Daoy (cell line): ENCODE measurements around the gene AMFR. TPM values are rescaled to one million over a fixed set of nuclear protein-coding genes. Genes with fewer than 3 reads are reported as not detected.

Experiments
- DNase-seq: peaks from one replicate; pipeline ENCODE4 v3.0.0-alpha.2; 2015; ENCODE audit warnings: low read depth
- total RNA-seq: library from RNA; depleted of rRNA; stranded (reverse); fragments of >200 nt; shearing (Covaris generic); gene quantifications from 2 replicates; pipeline ENCODE4 v1.2.3, GENCODE V29; 2014

Gene AMFR
- total RNA-seq, 1 experiment from 2014 or later, result 71.7 TPM

DNA sequence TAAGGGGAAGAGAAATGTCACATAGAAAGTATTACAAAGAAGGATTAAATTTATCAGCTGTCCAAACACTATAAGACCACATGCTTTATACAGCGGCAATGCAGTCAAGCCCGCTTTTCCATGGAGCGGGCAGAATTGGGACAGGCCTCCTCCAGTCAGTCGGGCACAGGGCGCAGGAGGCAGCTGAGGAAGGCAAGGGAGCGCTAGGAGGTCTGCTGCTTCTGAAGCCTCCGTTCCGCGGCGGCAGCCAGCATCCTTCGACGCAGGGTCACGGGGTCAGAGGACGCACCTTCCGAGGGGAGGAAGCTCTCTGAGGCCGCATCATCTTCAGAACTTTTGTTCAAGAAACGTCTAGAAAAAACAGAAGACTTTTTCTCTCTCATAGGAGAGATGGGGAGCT is 62.6 kb downstream of the AMFR start:
- no peak for DNase-seq

DNA sequence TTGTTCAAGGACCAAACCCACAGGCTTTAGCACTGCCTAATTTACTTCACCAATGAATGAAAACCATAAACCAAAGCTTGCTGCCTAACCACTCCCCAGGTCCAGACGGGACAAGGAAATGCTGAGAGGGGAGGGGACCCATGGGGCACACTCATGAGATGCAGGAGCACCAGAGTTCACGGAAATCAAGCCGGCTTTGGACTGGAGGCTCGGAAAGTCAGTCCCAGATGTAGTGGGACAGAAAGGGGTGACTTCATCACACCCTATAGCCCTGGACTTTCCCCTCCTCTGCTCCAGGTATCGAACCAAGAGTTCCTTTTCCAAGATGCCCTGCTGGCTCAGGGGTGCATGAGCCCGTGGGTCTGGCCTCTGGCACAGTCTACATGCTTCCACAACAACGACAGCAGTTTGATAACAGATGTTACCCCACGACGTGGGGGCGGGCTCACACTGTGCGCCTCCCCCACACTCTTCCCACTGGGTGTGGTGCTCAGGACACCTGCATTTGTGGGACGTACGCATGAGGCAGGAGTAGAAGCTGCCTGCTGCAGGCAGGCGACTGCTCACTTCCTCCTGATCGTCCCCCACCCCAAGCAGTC is 63.2 kb downstream of the AMFR start:
- no peak for DNase-seq

GRCh38 chr16:56360117-56361008 is 65.0 kb downstream of the AMFR start:
- no peak for DNase-seq

DNA sequence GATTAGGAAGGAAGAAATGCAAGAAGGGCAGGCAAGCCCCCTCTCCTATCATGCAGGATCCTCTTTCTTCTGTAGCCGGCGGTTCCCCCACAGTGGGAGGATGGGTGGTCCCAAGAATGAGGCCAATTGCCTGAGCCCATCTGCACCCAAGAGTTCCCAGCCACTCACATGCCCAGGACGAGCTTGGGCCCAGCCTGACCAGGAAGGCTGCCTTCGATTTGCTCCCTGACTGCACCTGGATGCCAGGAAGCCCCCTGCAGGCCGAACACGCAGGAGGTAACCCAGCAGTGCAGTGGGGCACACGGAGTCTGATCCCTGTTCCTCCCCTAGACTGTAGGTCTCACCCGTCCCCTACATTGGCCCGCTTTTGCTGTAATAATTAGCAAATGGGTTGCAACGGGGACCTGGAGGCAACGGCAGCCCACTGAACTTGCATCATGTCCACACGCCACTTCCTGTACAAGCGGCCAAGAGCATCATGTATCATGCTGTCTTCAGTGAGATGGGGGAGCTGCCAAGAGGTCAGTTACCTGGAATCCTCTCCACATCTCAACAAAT is 67.5 kb downstream of the AMFR start:
- no peak for DNase-seq

DNA sequence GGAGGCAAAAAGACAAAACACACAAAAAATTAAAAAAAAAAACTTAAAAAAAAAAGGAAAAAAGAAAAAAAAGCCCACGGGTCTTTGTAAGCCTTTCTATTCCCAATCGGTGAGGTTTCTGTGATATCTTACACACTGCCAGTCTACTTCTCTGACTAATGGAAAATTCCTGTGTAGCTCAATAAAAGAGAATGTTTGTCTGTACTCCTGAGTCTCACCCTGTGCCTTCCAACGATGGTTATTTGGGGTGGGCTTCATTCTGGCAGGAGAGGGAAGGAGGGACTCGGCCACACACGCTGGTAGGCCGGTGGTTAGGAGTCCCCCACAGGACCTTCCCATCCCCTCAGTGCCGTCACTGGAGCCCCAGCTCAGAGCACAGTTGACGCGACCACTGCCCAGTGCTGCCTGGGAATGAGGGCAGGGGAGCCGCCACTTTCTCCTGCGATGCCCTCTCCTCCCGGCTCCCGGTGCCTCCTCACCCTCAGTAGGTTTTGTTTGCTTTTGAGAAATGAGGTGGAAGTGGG is 68.0 kb downstream of the AMFR start:
- DNase-seq, result no peak

DNA sequence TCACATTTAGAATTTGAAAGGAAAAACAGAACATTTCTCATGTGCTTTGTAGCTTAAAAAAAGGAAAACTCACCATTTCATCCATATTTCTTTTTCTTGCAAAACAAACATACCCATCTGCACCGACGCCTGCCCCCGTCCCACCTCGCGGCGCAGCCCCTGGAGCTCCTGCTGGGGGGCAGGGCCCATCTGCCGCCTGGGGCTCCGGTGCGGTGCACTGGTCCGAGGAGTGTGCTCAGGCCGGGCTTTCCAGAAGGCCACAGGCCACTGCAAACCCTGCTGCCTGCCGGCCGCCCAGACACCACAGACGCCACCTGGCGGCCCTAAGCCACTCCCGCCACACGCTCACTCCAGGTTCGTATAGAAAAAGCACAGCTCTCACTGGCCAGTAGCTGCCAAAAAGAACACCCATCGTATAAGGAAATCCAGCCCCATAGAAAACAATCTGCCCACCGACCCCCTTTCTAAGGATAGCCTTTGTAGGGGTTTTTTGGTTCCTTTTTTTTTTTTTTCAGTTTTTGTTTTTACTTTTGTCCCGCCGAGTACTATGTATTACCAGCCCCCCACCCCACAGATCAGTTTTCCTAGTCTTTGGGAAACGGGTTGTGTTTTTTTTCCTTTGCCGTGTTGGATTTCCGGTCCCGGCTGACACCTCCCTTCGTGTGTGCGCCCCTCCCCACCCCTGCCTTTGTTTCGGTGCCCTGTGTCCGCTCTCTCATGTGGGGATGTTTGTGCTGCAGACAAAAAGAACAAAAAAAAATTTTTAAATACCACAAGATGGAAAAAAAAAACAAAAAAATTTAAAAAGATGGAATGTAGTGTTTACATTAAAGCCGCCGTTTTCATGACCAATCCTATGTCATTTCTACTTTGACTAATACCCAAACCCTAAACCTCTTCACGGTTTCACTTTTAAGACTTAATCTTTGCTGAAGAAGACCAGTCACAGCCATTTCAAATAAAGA is 68.8 kb downstream of the AMFR start:
- peak; percentile 84 for DNase-seq

- DNase-seq, result no peak
Observed at GRCh38 chr16:56355786-56356275, 69.5 kb downstream of the AMFR start.

- DNase-seq, result no peak
Observed at GRCh38 chr16:56355221-56355620, 70.1 kb downstream of the AMFR start.

DNA sequence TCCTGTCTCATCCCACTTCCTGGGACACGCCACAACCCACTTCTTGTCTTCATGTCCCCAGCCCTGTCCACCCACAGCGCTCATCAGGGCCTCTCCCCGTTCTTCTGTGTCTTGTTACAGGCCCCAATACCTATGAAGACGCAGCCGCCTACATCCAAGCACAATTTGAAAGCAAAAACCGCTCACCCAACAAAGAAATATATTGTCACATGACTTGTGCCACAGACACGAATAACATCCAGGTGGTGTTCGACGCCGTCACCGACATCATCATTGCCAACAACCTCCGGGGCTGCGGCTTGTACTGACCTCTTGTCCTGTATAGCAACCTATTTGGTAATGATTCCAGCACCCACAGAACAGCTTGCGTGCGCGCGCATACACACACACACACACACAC is 70.6 kb downstream of the AMFR start:
- no peak for DNase-seq

DNA sequence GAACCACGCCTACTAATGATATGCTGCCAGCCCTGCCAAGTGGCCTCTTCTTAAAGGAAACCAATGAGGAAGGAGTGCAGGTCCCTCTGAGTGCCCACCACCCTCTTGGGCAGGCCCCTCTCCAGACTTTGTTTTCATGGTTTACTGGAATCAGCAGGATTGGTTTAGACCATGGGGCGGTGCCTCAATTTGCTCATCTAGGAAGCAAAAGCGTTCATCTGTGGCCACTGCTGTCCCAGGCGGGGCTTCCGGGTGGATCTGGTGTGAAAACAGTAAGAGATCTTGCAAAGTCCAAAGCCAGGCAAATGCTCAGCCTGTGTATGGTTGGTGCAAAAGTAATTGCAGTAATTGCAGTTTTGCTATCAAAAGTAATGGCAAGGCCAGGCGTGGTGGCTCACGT is 71.3 kb downstream of the AMFR start:
- DNase-seq, result no peak

DNA sequence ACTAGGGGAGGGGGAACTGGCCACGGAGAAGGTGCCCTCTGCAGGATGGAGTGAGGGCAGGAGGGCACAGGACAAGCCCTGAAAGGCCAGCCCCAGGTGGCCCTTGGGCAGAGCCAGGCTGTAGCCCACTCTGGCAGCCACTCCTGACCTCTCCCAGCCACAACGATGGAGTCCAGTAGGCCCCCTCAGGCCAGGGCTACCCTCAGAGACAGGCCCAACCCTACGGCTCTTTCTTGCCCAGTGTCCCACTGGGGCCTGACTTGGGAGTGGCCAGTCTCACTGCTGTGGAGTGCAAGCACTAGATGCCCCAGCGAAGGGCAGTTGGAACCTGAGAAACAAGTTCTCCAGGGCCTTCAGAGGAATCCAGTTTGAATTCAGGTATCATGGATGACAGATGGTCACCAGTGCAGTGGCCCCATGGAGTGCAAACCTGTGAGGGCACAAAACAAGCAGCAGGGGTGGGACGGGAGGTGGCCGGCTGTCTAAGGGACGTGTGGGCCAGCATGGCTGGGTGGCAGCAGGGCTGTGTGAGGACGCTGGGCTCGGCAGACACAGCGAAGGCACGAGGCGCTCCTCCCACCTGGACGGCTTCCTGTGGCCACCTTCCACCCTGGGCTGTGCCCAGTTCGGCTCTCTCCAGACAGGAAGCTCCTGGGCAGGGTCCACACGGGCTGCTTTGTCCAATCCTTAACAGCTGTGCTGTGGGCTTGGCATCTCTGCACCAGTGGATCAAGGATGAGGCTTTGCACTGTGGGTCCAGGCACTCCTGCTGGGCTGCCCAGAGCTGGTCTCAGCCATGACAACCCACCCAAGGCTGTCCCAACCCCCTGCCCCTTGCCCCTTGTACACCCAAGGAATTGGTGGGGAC is 72.1 kb downstream of the AMFR start:
- DNase-seq, result no peak

DNA sequence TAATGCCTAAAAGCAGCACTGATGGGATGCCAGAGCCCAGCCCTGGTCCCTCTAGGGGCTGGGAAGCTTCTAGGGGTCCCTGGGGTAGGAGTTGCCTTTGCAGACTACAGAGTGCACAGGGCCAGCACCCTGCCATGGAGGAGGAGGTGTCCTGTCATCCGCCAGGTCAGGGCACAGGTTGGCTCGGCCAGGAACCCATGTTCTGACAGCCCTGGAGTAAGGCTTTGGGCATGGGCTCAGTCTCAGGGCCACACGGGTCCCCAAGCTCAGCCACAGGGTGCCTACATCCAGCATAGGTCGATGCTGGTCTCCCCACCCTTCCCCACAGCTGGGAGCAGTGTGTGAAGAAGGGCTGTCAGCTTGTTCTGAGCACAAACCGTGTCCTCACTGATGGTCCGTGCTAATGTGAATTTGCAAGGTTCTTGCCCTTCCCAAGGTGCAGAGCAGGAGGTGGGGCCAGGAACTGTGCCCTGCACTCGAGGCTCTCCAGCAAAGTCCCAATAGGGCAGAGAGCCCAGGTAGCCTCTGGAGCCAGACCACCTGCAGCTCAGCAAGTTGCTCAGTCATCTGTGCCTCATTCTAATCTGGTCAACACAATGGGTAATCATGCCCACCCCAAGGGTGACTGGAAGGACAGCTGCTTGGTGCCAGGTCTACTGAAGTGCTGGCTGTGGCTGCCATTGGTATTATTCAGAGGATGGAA is 72.8 kb downstream of the AMFR start:
- DNase-seq, result no peak

DNA sequence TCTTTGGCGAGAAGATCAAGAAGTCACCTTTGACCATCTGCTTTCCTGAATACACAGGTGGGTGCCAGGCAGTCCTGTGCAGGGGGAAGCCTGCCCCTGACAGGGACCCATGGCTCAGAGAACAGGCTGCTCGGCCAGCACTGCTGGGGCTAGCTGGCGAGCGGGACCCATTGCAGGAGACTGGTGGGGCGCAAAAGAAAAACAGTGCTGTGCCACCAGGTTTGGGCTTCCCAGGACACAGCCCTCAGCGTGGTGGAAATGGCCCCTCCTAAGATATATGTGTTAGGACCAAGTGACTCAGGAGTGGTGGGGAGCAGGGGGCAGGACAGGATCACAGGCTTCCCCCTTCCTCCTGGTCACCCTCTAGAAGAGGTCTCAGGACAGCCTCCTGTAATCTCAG is 73.9 kb downstream of the AMFR start:
- no peak for DNase-seq

DNA sequence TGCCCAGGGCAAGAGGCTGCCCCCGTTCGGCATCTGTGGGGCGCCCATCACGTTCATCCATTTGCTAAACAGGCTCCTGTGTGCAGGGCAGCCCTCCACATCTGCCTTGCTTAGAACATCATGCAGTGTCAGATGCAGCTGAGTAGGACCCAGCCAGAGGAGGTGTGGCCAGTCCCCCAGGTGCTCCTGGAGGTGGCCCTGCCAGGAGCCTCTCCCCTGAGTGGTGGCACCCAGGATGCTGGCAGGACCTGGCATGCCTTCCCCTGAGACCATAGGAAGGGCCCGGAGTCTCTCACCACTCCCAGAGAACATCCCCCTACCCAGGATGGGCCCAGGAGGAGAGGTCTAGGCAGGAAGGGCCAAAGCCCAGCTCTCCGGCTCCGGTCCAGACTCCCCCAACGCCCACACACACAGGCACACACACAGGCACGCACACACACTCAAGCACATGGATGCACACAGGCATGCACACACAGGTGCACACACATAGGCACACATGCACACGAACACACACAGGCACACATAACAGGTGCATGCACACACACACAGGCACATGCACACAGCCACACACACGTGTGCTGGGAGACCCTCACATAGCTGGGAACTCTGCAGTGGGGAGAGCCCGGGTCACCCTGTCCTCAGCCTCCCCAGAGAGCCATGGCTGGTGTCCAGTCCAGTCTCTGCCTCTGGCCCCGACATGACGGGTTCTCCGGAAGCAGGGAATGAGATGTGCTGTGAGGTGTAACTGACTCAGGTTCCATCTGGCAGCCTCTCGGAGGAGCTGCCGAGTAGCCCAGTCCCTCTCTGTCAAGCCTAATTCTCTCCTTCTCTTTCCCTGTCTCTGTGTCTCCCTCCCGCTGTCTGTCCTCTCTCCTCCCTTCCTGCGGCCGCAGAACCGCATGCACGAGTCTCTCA is 74.6 kb downstream of the AMFR start:
- no peak for DNase-seq

DNA sequence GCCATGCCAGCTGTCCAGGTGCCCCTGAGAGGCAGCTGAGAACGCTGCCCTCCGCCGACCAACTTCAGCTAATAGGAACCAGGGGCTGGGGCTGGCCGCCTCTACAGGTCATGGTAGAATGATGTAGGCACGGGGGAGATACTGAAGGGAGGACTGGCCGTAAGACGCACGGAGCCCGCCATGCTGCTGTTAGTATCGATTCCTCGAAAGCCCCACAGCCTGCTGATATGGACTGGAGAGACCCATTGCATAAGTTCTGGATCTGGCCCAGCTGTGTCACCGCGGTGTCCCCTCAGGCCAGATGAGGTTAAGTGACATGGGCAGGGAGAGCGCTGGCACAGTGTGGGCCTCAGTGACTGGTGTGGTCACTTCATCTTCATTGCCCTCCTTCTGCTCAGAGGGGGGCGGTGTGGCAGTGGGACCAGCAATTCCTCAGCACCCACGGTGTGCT is 75.6 kb downstream of the AMFR start:
- no peak for DNase-seq

- no peak for DNase-seq
Observed at GRCh38 chr16:56349086-56349415, 76.3 kb downstream of the AMFR start.

- DNase-seq, result no peak
Observed at GRCh38 chr16:56348168-56349085, 76.9 kb downstream of the AMFR start.

DNA sequence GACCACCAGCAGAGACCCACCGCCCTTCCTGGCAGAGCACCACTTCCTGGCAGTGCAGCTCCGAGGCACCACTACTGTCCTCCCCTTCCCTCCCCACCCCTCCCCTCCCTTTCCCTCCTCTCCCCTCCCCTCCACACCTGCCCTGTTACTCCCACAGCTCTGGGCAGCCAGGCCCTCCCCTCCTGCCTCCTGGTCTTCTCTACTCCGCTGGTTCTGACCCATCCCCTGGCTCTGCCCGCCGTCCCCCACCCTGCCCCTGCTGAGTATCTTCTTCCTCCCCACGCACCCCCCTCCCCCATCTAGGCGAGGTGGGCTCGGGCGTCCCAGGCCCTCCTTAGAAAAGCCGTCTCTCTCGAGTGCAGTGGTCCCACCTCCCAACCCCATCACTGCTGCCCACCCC is 77.7 kb downstream of the AMFR start:
- no peak for DNase-seq
